Endodermal cell (in vitro differentiated cells): Measurements from ENCODE around the gene CMPK1. TPM values are rescaled to one million over a fixed set of nuclear protein-coding genes. Genes with fewer than 3 reads are reported as not detected.

Source experiments
- DNase-seq: peaks from one replicate; pipeline ENCODE4 v3.0.0-alpha.2; 2017
- H3K27ac ChIP-seq: 2 replicates; pipeline ENCODE4 v1.5.1; 2013; ENCODE audit warnings: mild to moderate bottlenecking, low read depth, low read length, moderate library complexity
- H3K27me3 ChIP-seq: 2 replicates; pipeline ENCODE4 v1.6.1; 2013; ENCODE audit warnings: mild to moderate bottlenecking, low read length, moderate library complexity; ENCODE audit not compliant: insufficient read depth, control insufficient read depth, poor library complexity, severe bottlenecking
- H3K36me3 ChIP-seq: 2 replicates; pipeline ENCODE4 v1.7.0; 2013; ENCODE audit warnings: mild to moderate bottlenecking, low read length, moderate library complexity; ENCODE audit not compliant: control insufficient read depth, insufficient read depth
- H3K4me1 ChIP-seq: one replicate; pipeline ENCODE4 v1.7.0; 2013; ENCODE audit warnings: low read length; ENCODE audit not compliant: control insufficient read depth, insufficient read depth
- H3K4me3 ChIP-seq: 2 replicates; pipeline ENCODE4 v1.5.1; 2013; ENCODE audit warnings: mild to moderate bottlenecking, low read length, moderate library complexity
- H3K9ac ChIP-seq: 2 replicates; pipeline ENCODE4 v1.6.1; 2013; ENCODE audit warnings: mild to moderate bottlenecking, low read length, moderate library complexity; ENCODE audit not compliant: poor library complexity, severe bottlenecking; ENCODE audit errors: extremely low read depth
- H3K9me3 ChIP-seq: 2 replicates; pipeline ENCODE4 v1.6.1; 2013; ENCODE audit warnings: mild to moderate bottlenecking, low read length, moderate library complexity; ENCODE audit not compliant: control insufficient read depth
- H3K27ac Mint-ChIP-seq: 2 replicates; pipeline ENCODE4 v1.8.0; 2020; ENCODE audit warnings: mixed read lengths
- H3K27me3 Mint-ChIP-seq: 2 replicates; pipeline ENCODE4 v1.8.0; 2021; ENCODE audit warnings: mild to moderate bottlenecking, mixed read lengths; ENCODE audit not compliant: insufficient read depth
- H3K36me3 Mint-ChIP-seq: 2 replicates; pipeline ENCODE4 v1.8.0; 2020; ENCODE audit warnings: low read depth, mixed read lengths
- H3K4me1 Mint-ChIP-seq: 2 replicates; pipeline ENCODE4 v1.8.0; 2020; ENCODE audit warnings: mixed read lengths
- H3K4me3 Mint-ChIP-seq: 2 replicates; pipeline ENCODE4 v1.8.0; 2020; ENCODE audit warnings: mild to moderate bottlenecking, moderate library complexity, mixed read lengths
- H3K9me3 Mint-ChIP-seq: 2 replicates; pipeline ENCODE4 v1.8.0; 2020; ENCODE audit warnings: mild to moderate bottlenecking, mixed read lengths
- WGBS, 2 experiments: methylation state at CpG; one replicate each; pipeline versions ENCODE4 v1.1.5 to v1.1.7; 2013; ENCODE audit warnings: missing lambda C conversion rate in 2 of 2, mixed read lengths in 1 of 2; ENCODE audit not compliant: insufficient coverage in 1 of 2, insufficient read length in 1 of 2; 5-methylcytosine and 5-hydroxymethylcytosine counted together
- total RNA-seq, 2 donors: library from RNA; stranded (reverse); fragmentation: NEBNext Ultra II Directional in 1 of 2; extraction: Animal tissue kit (Norgen Biotek cat#: 25700) in 1 of 2; gene quantifications; 2 replicates in 1 of 2; 3 replicates in 1 of 2; pipeline ENCODE4 v1.2.1, GENCODE V29; 2021
- TF ChIP-seq, protein P1 (sequence below): fragments of 200-600 bp; sonication (generic); conservative IDR thresholded peaks from 2 replicates; pipeline ENCODE4 v1.5.0; 2021; ENCODE audit warnings: antibody characterized with exemption, mild to moderate bottlenecking

CMPK1 gene
- total RNA-seq, 2 donors from 2014 or later, result 41.6 to 42.0 TPM

DNA sequence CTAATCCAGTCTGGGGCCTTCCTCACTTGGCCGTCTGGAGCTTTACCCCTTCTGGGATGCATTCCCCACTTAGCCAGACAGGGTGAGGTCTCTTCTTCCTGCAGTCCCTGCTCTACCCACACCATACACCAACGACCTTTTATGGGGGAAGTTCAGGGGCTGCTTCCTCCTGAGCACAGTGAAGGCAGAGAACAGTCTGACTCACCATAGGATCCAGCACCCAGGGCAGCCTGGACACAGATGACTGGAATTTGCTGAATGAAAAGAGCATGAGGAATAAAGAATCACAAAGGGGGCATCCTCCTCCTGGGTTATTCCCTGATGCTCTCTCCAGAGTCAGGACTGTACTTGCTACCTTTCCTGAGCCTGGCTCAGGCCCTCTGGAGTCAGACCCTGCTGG is 77.8 kb downstream of the CMPK1 start:
- Mint-ChIP-seq H3K9me3 (no peaks in the 10 kb centered on the region), H3K27me3 (peaks cover 74% of the 10 kb centered on the region), H3K36me3 (no peaks in the 10 kb centered on the region), H3K4me3 (no peak overlapping the region), H3K4me1 (peaks cover 6% of the 10 kb centered on the region), H3K27ac (no peak overlapping the region)
- TF ChIP-seq, protein P1, sequence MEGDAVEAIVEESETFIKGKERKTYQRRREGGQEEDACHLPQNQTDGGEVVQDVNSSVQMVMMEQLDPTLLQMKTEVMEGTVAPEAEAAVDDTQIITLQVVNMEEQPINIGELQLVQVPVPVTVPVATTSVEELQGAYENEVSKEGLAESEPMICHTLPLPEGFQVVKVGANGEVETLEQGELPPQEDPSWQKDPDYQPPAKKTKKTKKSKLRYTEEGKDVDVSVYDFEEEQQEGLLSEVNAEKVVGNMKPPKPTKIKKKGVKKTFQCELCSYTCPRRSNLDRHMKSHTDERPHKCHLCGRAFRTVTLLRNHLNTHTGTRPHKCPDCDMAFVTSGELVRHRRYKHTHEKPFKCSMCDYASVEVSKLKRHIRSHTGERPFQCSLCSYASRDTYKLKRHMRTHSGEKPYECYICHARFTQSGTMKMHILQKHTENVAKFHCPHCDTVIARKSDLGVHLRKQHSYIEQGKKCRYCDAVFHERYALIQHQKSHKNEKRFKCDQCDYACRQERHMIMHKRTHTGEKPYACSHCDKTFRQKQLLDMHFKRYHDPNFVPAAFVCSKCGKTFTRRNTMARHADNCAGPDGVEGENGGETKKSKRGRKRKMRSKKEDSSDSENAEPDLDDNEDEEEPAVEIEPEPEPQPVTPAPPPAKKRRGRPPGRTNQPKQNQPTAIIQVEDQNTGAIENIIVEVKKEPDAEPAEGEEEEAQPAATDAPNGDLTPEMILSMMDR, result no peak
- H3K4me1 ChIP-seq, result no peaks in the 10 kb centered on the region
- DNase-seq, result no peak
- H3K27me3 ChIP-seq, result peaks cover 70% of the 10 kb centered on the region
- H3K9me3 ChIP-seq, result no peaks in the 10 kb centered on the region
- H3K27ac ChIP-seq, result no peak overlapping the region
- H3K9ac ChIP-seq, result no peak overlapping the region
- no peak overlapping the region for H3K4me3 ChIP-seq
- 62 to 100% methylated on average over 1 to 2 of the region's 2 CpGs for WGBS, 2 experiments
- no peaks in the 10 kb centered on the region for H3K36me3 ChIP-seq

DNA sequence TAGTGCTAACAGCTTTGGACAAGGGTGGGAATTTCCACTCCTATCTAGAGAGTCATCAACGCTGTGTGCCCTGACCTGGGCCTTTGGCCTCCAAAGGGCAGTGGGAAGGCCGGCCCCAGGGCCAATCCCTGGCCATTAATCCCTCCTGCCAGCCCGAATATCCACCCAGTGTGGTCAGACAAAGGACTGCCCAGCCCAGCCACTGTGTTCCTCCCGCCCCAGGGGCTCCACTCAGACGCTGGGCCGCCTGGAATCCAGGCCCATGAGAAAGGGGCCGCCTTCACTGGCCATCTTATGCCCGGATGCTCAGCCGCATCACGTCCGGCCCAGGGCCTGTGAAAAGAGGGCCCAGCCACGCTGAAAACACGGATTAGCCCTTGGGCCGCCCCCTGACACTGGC is 78.8 kb downstream of the CMPK1 start:
- Mint-ChIP-seq H3K9me3 (no peaks in the 10 kb centered on the region), H3K4me3 (no peak overlapping the region), H3K27ac (no peak overlapping the region), H3K36me3 (no peaks in the 10 kb centered on the region), H3K4me1 (peaks cover 6% of the 10 kb centered on the region), H3K27me3 (peaks cover 80% of the 10 kb centered on the region)
- Histone ChIP-seq H3K27me3 (peaks cover 79% of the 10 kb centered on the region), H3K27ac (no peak overlapping the region), H3K9ac (no peak overlapping the region), H3K36me3 (no peaks in the 10 kb centered on the region), H3K4me3 (no peak overlapping the region), H3K9me3 (no peaks in the 10 kb centered on the region), H3K4me1 (no peaks in the 10 kb centered on the region)
- TF ChIP-seq, protein P1, result no peak
- WGBS, 2 experiments, result 86 to 90% methylated on average over 7 to 14 of the region's 14 CpGs
- DNase-seq, result no peak

DNA sequence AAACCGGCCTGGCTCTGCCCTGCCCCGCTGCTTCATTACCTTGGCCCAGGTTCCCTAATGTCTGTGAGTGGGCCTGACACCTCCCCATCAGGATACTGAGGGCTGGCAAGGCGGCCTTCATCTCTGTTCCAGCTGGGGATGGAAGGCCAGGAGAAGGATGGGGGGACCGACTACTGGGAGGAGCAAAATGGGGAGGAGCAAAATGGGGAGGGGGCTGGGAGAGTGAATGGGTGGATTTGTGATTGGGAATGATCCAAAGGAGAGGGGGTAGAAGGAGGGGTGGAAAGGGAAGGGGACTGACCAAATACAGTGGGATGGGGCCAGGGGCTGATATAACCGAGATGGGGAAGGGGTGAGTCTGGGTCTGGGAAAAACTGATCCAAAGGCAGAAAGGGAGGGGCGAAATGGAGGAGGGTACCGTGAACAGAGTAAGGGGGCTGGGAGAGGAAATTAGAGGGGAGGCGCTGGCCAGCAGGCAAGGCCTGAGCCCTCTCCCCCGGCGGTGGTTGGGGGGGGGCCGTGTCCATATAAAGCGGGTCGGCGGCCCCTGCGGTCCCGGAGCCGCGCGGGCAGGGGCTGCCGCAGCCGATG is 82.2 kb downstream of the CMPK1 start, which contains the start of gene FOXE3:
Gene FOXE3 (plus strand): TSS at position 558 of the 591 bp plus-strand sequence. CDS start 31 bp downstream, at position 589.
- TF ChIP-seq, protein P1, result no peak
- H3K36me3 Mint-ChIP-seq, result no peaks in the 10 kb centered on the region
- H3K4me3 ChIP-seq, result no peak within 1 kb of the TSS
- H3K27ac Mint-ChIP-seq, result no peak within 1 kb of the TSS
- no peak within 1 kb of the TSS for H3K27ac ChIP-seq
- 25 to 47% methylated on average over 4 to 21 of the region's 21 CpGs for WGBS, 2 experiments
- DNase-seq, result no peak
- no peaks in the 10 kb centered on the region for H3K36me3 ChIP-seq
- H3K9ac ChIP-seq, result no peak within 1 kb of the TSS
- peaks cover 97% of the 10 kb centered on the region for H3K27me3 ChIP-seq
- no peaks in the 10 kb centered on the region for H3K4me1 Mint-ChIP-seq
- H3K4me3 Mint-ChIP-seq, result peak within 1 kb of the TSS; percentile 43
- H3K9me3 ChIP-seq, result no peaks in the 10 kb centered on the region
- peaks cover 90% of the 10 kb centered on the region for H3K27me3 Mint-ChIP-seq
- H3K4me1 ChIP-seq, result no peaks in the 10 kb centered on the region
- no peaks in the 10 kb centered on the region for H3K9me3 Mint-ChIP-seq
